PFSK-1 (cell line): Measurements from ENCODE around the gene CARD19.

ENCODE experiments used
- FOXP2 ChIP-seq: optimal IDR thresholded peaks from 2 replicates; pipeline ENCODE3; 2011; ENCODE audit warnings: borderline replicate concordance, control low read depth, inconsistent platforms; ENCODE audit not compliant: insufficient read depth; ENCODE audit errors: extremely low read length, extremely low read depth
- POLR2AphosphoS5 ChIP-seq: IDR thresholded peaks from 2 replicates; pipeline ENCODE4 v1.6.1; 2012; ENCODE audit warnings: low read depth, mild to moderate bottlenecking, control low read depth, low read length, moderate library complexity
- SIN3A ChIP-seq: IDR thresholded peaks from 2 replicates; pipeline ENCODE4 v1.6.1; 2012; ENCODE audit warnings: mild to moderate bottlenecking, low read length, moderate library complexity, borderline replicate concordance; ENCODE audit not compliant: insufficient read depth
- TAF1 ChIP-seq: IDR thresholded peaks from 2 replicates; pipeline ENCODE4 v1.6.1; 2012; ENCODE audit warnings: low read length, control low read depth, borderline replicate concordance; ENCODE audit not compliant: insufficient read depth
- TF ChIP-seq, protein P1 (sequence below), 2 experiments: IDR thresholded peaks; 2 replicates each; pipeline versions ENCODE4 v1.6.1 to v1.8.0; 2011 to 2012; ENCODE audit warnings: low read depth in 2 of 2, low read length in 2 of 2, control low read depth in 1 of 2, inconsistent platforms in 1 of 2, mild to moderate bottlenecking in 1 of 2, moderate library complexity in 1 of 2; ENCODE audit not compliant: insufficient read depth in 1 of 2

Gene CARD19

DNA sequence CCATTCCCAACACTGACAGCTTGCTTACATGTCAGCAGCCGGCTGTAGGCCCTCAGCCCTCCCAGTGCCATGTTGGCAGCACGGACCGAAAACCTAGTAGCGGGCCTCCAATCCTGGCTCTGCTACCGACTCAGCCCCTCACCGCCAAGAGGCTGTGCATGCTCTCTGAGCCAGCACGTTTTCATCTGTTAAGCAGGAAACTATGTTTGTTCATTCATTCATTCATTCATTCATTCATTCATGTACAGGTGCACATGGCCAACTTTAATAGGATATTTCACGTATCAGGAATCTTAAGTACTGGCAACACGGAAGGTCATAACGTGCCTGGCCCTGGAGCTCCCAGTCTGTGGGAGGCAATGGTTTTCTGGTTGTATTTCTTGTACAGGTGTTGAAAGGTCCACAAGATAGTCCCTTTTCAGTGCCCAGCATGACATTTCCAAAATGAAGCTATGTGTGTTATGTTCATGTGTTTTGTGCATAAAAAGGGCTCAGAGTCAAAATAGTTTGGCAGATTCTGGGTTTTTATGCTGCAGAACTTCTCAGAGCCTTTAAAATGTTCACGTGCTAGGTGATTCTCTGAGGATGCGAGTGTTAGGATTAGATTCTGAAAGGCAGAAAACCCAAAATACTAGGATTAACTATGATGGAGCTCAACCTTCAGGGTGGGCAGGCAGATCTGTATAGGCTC lies 19.8 kb upstream of the CARD19 start:
- no peak for TF ChIP-seq TAF1
- TF ChIP-seq, protein P1, sequence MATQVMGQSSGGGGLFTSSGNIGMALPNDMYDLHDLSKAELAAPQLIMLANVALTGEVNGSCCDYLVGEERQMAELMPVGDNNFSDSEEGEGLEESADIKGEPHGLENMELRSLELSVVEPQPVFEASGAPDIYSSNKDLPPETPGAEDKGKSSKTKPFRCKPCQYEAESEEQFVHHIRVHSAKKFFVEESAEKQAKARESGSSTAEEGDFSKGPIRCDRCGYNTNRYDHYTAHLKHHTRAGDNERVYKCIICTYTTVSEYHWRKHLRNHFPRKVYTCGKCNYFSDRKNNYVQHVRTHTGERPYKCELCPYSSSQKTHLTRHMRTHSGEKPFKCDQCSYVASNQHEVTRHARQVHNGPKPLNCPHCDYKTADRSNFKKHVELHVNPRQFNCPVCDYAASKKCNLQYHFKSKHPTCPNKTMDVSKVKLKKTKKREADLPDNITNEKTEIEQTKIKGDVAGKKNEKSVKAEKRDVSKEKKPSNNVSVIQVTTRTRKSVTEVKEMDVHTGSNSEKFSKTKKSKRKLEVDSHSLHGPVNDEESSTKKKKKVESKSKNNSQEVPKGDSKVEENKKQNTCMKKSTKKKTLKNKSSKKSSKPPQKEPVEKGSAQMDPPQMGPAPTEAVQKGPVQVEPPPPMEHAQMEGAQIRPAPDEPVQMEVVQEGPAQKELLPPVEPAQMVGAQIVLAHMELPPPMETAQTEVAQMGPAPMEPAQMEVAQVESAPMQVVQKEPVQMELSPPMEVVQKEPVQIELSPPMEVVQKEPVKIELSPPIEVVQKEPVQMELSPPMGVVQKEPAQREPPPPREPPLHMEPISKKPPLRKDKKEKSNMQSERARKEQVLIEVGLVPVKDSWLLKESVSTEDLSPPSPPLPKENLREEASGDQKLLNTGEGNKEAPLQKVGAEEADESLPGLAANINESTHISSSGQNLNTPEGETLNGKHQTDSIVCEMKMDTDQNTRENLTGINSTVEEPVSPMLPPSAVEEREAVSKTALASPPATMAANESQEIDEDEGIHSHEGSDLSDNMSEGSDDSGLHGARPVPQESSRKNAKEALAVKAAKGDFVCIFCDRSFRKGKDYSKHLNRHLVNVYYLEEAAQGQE (IDR thresholded peaks at IDR 0.05; ENCODE audit: insufficient read depth in 1 of 2, low read depth in 2 of 2, low read length in 2 of 2): no peak
- TF ChIP-seq POLR2AphosphoS5: no peak
- TF ChIP-seq SIN3A: no peak
- TF ChIP-seq FOXP2: no peak

DNA sequence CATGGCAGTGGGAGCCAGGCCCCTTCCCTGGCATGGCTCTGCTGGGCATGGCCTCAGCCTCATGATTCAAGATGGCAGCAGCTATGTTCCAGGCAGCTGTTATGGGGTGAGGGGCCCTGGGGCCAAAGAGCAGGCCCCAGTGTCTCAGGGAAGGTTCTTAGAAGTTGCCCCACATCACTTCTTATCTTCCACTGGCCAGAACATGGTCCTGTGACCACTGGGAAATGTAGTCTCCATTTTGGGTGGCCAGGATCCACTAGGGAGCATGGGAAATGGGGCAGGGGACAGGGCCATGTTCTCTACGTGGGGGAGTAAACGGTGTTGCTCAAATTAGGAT lies 19.3 kb upstream of the CARD19 start:
- no peak for TF ChIP-seq POLR2AphosphoS5
- TF ChIP-seq, protein P1 (IDR thresholded peaks at IDR 0.05; ENCODE audit: insufficient read depth in 1 of 2, low read depth in 2 of 2, low read length in 2 of 2): no peak
- TF ChIP-seq TAF1: no peak
- no peak for TF ChIP-seq FOXP2
- no peak for TF ChIP-seq SIN3A

DNA sequence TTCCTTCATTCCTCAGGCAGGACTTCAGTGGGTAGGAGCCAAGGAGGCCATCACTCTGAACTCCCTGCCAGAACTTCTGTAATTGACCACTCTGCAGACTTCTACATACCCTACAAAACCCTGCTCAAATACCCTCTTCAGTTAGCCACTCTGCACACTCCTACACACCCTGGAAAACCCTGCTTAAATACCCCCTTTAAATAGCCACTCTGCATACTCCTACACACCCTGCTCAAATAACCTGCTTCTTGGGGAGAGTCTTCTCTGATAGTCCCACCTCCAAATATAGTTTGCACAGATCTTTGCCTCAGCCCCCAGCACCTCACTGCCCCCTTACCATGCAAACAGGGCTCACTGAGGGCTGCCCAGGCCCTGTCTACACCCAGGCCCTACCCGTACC lies 18.6 kb upstream of the CARD19 start:
- TF ChIP-seq, protein P1 (IDR thresholded peaks at IDR 0.05; ENCODE audit: insufficient read depth in 1 of 2, low read depth in 2 of 2, low read length in 2 of 2): no peak
- TF ChIP-seq TAF1: no peak
- no peak for TF ChIP-seq SIN3A
- no peak for TF ChIP-seq FOXP2

DNA sequence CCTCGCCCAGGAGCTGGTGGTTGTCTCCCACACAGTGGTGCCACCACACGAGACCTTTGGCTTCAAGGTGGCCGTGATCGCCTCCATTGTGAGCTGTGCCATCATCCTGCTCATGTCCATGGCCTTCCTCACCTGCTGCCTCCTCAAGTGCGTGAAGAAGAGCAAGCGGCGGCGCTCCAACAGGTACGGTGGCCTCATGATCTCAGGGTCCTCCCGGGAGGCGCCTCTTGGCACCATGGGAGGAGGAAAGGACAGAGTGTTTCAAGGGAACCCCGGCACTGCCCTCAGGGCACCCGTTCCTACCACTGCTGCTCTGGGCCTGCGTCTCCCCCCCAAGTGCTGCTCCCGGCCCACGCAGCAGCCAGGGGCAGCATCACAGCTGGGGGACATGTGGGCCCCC lies 18.2 kb upstream of the CARD19 start:
- no peak for TF ChIP-seq POLR2AphosphoS5
- TF ChIP-seq SIN3A: no peak
- TF ChIP-seq, protein P1 (IDR thresholded peaks at IDR 0.05; ENCODE audit: insufficient read depth in 1 of 2, low read depth in 2 of 2, low read length in 2 of 2): no peak
- no peak for TF ChIP-seq FOXP2
- no peak for TF ChIP-seq TAF1

DNA sequence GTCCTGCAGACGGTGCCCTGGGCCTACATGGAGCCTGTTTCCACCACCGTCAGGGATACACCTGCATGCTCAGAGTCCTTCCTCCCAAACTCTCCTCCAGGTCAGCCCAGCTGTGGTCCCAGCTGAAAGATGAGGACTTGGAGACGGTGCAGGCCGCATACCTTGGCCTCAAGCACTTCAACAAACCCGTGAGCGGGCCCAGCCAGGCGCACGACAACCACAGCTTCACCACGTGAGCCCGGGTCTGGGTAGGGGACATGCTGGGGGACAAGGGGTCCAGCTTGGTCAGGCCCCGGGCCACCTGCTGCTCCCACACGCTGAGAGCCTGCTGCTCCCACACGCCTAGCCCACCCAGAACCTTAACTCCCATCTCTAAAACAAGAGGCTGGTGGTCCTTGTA lies 16.6 kb upstream of the CARD19 start:
- no peak for TF ChIP-seq SIN3A
- TF ChIP-seq, protein P1 (IDR thresholded peaks at IDR 0.05; ENCODE audit: insufficient read depth in 1 of 2, low read depth in 2 of 2, low read length in 2 of 2): no peak
- TF ChIP-seq POLR2AphosphoS5: no peak
- no peak for TF ChIP-seq TAF1
- TF ChIP-seq FOXP2: no peak
